GM19455 (cell line): ENCODE measurements around the gene TBC1D2.

ENCODE experiments used
- ATAC-seq: cut with Tn5 transposase; IDR thresholded peaks from one replicate; pipeline ENCODE4 v1.9.1; 2021; ENCODE audit not compliant: unreplicated experiment

Gene TBC1D2

DNA sequence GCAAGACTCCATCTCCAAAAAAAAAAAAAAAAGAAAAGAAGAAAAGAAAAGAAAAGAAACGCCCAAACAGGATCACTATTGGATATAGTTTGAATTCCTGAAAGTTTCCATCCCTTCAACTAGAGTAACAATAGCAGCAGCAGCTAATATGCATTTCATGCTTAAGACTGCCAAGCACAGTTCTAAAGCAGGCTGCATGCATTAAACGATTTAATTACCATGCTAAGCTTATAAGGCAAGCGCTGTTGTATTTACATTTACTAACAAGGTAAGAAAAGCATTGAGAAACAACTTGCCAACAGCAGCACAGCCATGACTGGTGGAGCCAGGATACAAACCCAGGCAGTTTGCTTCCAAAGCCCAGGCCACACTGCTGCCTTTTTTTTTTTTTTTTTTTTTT is 13.0 kb downstream of the TBC1D2 start:
- no peak for ATAC-seq

DNA sequence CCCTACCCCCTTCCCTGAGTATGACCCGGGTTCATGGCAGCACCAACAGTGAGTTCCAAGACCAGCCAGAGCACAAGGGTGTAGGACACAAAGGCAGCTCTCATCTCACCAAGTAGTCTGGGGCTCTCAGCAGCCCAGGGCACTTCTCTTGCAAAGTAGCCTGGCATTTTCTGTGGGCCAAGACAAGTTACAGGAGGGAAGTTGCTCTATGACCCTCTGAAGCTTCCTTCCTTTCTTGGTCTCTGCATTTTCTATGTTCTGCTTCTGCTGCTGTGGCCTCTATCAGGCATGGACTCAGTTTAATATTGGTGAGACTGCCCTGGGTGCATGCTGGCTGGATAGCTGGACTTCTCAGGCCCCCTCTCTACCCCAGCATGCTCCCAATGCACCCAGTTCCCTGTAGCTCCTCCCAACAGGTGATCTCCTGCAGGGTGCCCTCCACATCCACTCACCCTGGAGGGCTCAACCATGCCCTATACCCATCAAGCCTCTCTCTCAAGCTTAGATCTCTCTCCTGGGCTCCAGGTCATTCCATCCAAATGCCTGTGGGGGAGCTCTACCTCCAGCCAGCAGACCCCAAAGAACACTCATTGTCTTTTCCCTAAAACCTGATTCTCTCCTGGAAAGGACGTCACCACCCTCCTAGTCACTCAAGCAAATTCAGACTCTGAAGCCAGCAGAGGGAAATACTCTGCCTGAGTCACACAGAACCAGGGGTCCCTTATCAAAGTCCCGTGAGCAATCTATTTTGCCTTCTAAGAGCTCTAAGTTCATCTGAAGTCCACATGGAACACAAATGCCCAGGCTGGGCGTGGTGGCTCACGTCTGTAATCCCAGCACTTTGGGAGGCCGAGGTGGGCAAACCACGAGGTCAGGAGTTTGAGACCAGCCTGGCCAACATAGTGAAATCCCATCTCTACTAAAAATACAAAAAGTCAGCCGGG is 13.8 kb downstream of the TBC1D2 start:
- ATAC-seq, result no peak

DNA sequence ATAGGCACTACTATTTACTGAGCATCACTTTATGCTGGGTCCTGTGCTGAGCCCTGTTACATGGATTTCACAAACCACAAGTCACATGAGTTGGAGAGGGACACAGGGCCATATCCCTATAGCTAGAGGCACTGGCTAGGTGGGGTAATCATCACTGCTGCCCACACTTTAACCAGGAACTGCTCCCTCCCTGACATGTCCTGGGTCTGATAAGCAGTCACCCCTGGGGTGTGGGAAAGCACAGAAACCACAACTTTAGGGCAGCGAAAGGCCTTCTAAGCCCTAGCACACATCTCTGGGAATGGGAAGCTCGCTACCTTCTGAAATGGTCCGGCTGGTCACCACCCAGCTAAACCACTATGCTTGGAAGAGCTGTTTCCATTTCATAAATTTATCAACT is 15.0 kb downstream of the TBC1D2 start:
- ATAC-seq, result no peak

DNA sequence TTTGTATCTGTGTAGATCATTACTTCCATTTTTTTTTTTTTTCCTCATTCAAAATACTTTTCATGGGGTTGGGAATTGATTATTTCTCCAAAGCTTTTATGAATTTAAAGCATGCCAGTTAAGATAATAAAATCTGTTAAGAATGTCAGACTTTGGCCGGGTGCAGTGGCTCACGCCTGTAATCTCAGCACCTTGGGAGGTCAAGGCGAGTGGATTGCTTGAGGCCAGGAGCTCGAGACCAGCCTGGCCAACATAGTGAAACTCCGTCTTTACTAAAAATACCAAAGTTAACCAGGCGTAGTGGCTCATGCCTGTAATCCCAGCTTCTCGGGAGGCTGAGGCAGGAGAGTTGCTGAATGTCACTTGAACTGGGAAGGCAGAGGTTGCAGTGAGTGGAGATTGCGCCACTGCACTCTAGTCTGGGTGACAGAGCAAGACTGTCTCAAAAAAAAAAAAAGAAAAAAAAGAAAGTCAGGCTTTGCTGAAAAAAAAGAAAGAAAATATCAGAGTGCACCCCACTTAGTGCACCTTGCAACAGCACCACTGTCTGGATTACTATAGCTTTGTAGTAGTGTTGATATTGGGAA is 18.5 kb downstream of the TBC1D2 start:
- no peak for ATAC-seq

DNA sequence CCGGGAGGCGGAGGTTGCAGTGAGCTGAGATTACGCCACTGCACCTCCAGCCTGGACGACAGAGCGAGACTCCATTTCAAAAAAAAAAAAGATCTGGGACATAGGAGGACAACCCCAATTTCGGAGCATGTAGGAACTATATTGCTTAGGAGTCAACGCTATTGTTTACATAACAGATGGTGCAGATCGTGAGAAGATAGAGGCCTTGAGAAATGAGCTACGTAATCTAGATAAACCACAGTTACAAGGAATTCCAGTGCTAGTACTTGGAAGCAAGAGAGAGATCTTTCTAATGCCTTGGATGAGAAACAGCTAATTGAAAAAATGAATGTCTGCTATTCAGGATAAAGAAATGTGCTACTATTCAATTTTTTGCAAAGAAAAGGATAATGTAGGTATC is 20.3 kb downstream of the TBC1D2 start:
- ATAC-seq, result no peak

DNA sequence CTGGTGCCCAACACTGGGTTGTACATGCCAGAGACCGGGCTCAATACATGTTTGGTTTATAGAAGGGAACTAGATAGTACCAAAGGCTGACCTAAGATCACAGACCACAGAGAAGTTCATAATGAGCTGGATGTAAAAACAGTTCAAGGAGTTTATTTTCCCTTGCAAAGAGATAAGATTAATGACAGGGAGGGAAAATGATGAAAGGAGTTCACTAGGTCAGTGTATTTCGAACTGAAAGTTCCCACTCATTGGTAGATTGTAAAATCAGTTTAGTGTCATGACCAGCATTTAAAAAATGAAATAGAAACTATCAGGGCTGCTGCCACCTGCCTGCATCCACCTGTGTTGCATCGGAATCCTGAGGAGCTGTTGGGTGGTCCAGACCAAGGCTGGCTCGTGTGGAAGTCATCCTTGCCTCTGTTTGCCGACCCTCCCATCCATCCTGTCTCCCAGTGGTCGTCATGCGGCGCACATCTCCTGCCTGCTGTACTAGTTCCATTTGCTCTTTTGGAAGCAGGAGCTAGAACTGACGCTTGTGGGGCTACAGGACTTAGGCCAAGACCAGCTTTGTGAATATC is 21.1 kb downstream of the TBC1D2 start:
- ATAC-seq, result no peak

DNA sequence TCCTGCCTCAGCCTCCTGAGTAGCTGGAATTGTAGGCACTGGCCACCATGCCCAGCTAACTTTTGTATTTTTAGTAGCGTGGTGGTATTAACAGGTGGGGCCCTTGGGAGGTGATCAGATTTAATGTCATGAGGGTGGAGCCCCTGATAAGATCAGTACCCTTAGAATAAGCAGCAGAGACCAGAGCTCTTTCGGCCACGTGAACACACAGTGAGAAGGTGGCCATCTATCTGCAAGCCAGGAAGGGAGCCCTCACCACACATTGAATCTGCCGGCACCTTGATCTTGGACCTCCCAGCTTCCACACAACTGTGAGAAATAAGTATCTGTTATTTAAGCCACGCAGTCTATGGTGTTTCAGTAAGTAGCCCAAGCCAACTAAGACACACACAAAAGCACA is 22.5 kb downstream of the TBC1D2 start:
- no peak for ATAC-seq

DNA sequence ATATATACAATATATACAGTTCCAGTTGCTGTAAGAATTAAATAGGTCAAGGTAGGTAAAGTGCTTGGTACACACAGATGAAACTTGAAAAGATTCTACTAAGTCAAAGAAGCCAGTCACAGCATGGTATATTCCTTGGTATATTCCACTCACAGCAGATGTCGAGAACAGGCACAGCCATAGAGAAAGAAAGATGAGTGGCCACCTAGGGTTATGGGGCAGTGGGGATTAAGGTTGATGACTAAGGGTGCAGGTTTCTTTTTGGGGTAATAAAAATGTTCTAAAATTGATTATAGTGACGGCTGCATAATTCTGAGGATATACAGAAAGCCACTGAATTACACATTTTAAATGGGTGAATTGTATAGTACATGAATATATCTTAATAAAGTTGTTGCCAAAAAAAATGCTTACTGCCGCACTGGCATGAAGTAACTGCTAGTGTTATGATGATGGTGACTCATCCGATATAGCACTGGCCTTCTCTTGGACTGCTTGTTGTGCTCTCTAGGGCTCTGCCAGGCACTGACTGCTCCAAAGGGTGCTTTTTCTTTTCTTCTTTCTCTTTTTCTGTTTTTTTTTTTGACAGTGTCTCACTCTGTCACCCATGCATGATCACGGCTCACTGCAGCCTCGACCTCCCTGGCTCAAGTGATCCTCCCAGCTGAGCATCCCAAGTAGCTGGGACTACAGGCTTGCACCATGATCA is 23.5 kb downstream of the TBC1D2 start:
- no peak for ATAC-seq

DNA sequence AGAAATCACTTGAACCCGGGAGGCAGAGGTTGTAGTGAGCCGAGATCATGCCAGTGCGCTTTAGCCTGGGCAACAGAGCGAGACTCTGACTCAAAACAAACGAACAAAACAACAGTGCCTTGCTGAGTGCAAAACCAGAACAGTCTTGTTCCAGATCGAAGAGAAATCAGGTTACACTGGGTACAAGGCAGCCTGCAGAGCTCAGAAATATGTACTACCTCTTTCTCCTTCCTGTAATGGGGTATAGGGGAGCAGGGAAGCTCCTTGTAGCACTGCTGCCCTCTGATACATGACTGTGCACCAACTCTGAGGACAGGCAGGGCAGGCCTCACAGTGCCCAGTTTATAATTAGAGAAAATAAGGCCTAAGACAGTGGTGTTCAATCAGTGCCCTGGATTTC is 24.7 kb downstream of the TBC1D2 start:
- ATAC-seq, result no peak

DNA sequence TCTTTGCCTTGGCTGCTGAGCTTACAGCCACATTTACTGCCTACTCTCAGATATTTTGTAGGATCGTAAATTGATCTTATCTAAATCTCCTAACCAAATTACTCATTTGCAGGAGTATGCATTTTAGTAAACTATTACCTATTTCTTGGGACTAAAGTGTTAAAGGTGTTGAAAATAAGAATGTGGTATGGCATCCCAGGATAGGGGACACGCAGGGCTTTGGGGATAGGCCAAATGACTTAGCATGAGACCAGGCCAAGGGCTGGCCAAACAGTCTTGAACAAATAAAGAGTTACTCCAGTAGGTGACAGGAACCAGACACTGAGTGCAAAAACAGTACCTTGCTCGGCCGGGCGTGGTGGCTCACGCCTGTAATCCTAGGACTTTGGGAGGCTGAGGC is 25.1 kb downstream of the TBC1D2 start:
- ATAC-seq, result no peak

DNA sequence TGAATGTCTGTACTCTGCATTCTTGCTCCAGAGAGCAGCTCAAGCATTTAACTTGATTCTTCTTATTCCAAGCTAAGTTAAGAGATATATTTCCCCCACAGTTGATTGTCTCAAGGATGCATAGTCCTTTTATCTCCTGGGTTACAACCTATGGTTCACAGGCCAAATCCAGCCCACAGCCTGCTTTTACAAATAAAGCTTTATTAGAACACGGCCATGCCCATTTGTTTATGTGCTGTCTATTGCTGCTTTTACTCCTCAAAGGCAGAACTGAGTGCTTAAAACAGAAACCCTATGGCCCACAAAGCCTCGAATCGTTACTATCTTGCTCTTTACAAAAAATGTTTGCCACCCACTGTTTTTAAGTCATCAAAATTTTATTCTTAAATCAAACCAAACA is 25.8 kb downstream of the TBC1D2 start:
- ATAC-seq, result no peak

DNA sequence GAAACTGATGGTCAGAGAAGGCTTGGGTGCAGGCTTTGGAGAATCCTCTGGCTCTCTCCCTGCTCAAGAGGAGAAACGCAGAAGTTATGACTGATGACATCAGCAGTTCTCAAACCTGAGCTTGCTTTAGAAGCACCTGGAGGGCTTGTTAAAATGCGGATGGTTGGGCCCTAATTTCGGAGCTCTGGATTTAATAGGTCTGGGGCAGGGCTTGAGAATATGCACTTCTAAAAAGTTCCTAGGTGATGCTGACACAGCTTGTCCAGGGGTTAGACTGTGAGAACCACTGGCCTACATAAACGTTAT is 26.4 kb downstream of the TBC1D2 start:
- ATAC-seq, result no peak

DNA sequence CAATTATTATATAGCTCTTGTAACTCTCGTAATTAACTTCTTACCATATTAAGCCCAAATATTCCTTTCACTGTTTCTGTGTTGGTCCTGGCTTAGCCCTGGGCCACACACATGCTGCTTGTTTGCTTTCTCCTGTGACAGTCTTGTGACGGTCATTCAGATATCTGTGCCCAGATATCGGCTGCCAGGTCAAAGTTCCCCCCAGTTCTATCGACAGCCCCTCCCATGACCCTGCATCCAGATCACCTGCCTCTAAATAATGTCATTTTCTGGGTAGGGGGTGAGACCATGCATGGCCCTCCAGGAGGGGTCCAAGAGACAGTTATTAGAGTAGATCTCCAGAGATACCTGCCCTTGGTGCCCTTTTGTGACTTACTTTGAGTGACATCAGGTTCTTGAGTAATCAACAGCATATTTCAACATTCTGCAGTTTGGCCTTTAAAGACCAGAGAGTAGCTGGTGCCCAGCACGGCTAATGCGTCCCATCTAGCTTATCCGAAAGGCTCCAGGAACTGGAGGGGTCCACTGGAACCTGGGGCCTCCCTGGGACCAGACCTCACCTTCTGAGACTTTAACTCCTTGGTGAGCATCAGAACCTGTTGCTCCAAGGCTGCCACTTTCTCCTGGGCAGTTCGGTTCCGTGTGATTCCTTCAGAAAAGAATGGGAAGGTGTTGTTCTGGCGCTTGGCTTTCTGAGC is 26.9 kb downstream of the TBC1D2 start:
- no peak for ATAC-seq

DNA sequence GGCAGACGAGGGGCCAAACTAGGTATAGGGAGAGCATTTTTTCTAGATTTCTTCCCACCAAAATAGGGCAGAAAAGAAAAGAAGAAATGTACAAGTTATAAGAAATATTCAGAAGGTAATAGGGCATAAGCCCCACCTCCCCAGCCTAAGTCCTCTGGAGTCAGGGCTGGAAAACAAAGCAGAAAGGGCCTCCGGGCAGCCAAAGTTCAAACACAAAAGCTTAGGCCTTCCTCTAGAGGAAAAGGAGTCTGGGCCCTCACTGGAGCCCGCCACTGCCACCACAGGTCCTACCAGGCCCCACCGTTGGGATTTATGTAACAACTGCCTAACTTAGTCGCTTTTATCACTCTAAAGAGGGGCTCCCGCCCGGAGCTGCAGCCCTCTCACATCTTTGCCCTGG is 27.6 kb downstream of the TBC1D2 start:
- ATAC-seq, result no peak

DNA sequence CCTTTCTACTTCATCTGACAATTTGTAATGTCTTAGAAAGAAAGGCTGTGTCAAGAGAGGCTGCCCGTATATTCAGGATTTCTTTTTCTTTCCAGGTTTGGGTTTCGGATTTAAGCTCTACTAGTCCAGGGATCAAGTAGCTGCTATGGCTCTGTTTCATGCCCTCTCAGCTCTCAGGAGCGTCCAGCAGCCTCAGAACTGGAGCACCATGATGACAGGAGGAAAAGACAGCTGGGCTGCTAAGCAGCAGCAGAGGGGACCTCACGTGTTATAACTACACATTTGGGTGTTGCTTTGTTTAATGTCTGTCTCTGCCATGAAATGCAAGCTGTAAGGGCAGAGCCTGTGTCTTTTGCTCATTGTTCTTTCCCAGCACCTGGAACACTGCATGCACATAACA is 28.5 kb downstream of the TBC1D2 start:
- no peak for ATAC-seq

DNA sequence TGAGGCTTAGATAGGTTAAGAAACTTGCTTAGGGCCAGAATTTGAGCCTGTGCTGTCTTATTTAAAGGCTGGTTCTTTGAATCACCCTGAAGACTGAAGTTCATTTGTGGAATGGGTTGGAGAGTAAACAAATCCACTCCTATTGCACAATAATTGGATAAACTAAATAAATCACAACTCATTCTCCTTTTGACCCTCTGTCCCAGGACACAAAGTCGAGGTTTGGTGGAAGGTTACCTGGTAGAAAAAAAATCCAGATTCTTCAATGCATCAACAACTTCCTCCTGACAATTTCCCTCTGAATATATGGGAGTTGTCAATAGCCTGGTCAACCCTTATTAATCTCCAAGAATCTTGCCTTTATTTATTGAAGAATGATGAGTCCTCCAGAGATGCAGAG is 28.9 kb downstream of the TBC1D2 start:
- no peak for ATAC-seq

DNA sequence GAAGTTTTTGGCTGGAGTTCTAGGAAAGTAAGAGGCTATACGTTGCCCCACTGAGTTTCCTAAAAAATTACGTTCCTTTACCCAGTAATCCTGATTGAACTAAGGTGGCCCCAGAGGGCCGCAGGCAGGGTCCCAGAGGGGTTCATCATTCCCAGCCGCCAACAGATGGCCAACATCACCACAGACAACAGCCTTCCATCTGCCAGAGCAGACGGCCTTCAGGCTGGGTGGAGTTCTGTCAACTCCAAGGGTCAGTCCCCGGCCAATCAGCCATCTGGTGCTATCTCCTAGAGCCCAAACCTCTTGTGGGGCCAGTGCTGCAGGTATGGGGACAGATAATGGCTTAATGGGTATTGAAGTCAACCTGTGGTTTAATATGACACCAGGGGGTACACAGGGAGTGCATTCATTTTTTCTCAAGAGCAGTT is 30.4 kb downstream of the TBC1D2 start:
- no peak for ATAC-seq

DNA sequence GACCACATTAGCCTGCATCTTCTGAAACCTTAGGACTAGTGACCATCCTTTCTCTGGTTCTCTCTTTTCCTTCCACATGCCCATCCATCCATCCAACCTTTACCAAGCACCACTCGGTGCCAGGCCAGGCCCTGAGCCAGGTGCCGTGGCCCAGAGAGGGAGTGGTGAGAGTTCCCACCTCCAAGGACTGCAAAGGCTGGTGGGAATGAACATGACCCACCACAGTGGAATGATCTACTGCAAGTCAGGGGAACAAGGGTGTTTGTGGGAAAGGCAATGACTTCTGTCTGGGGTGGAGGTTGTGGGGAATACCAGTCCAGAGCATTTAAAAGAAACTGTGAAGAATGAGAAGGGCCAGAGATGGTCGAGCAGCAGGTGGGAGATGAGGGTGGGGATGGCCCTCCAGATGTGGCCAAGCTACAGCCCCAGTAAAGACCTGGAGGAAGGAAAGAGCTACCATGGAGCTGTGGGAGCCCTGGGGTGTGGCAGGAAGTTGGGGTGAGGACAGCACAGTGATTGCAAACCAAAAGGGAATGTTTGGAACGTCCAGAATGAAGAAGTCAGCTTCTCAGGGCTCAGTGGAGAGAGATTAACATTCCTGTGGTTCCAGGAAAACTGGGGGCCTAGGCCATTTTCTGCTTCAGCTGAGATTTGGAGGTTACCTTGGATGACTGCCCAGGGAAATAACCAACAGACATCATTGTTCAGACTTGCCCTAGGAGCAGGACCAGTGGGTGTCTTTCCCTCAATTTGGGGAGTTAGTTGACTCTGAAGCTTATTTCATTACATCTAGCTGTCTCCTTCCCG is 32.4 kb downstream of the TBC1D2 start:
- ATAC-seq, result no peak

DNA sequence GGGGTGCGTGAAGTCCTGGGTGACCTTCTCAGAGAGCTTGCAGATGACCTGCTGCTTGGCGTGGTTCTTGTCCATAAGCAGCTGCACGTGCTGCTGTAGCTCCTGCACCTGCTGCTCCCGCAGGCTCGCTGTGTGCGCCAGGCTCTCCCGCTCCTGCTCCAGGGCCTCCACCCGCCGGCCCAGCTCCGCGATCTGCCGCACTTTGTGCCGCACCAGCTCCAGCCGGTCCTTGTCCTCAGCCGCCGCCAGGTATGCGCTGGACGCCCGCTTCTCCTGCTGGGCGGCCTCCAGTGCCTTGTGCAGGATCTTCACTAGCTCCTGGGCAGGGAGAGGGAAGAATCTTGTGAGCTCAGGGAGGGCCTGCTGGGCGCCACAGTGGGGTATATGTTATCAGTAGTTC is 34.5 kb downstream of the TBC1D2 start:
- no peak for ATAC-seq

DNA sequence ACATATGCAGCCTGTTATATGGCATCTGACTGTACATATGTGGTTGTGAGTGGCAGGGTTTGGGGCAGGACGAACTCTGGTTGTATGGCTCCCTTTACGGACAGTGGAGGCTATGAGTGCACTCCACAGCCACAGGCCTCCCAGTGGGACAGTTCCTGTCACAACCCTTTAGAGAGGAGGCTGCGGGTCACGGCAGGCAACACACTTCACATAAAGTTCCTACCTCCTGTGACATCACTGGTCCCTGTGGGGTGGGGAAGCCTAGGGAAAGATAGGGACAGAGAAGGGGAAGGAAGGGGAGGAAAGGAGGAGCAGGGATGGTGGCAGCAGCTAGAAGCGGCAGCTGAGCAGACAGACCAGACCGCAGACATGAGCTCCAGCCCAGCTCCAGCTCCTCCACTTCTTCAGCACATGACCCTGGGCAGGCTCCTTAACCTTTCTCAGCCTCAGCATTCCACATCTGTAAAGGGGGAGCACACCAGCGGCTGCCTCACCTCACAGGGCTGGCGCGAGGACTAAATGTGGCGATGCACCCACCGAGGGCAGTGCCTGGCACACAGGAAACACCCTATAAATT is 35.6 kb downstream of the TBC1D2 start:
- ATAC-seq, result no peak
